HEK293T (cell line): ENCODE results near the gene KIF4A.

Experiments
- CTCF ChIA-PET: fragments of 350-600 bp; formaldehyde crosslinking; extraction: SDS; loops from one replicate; lab custom pipeline; 2021; ENCODE audit warnings: antibody characterized with exemption, inconsistent platforms; lab: Yijun Ruan, JAX
- POLR2A ChIA-PET: fragments of 350-600 bp; formaldehyde crosslinking; extraction: SDS; loops from one replicate; lab custom pipeline; 2020; ENCODE audit warnings: antibody characterized with exemption, inconsistent platforms; lab: Yijun Ruan, JAX
- DNase-seq: peaks from one replicate; pipeline ENCODE4 v3.0.0; 2012; ENCODE audit warnings: mixed read lengths; ENCODE audit errors: extremely low spot score
- ARNT ChIP-seq: fragments of 450-650 bp; IDR thresholded peaks from 2 replicates; pipeline ENCODE4 v1.6.1; 2017; ENCODE audit warnings: mild to moderate bottlenecking
- BHLHE40 ChIP-seq: fragments of 450-650 bp; IDR thresholded peaks from 2 replicates; pipeline ENCODE4 v1.6.1; 2016; ENCODE audit warnings: mild to moderate bottlenecking, moderate library complexity, borderline replicate concordance
- CTBP1 ChIP-seq: fragments of 450-650 bp; IDR thresholded peaks from 2 replicates; pipeline ENCODE4 v1.6.1; 2016; ENCODE audit warnings: borderline replicate concordance
- ELF4 ChIP-seq: fragments of 450-650 bp; IDR thresholded peaks from 2 replicates; pipeline ENCODE4 v1.6.1; 2017; ENCODE audit warnings: antibody characterized with exemption
- FOXA1 ChIP-seq: fragments of 450-650 bp; IDR thresholded peaks from 2 replicates; pipeline ENCODE4 v1.6.1; 2016; ENCODE audit warnings: mild to moderate bottlenecking
- FOXK2 ChIP-seq: fragments of 450-650 bp; IDR thresholded peaks from 2 replicates; pipeline ENCODE4 v1.6.1; 2016; ENCODE audit warnings: mild to moderate bottlenecking
- FOXM1 ChIP-seq: fragments of 450-650 bp; IDR thresholded peaks from 2 replicates; pipeline ENCODE4 v1.6.1; 2017; ENCODE audit warnings: mild to moderate bottlenecking, borderline replicate concordance
- HDGF ChIP-seq: fragments of 450-650 bp; IDR thresholded peaks from 2 replicates; pipeline ENCODE4 v1.6.1; 2017; ENCODE audit warnings: antibody characterized with exemption, borderline replicate concordance
- L3MBTL2 ChIP-seq: fragments of 450-650 bp; conservative IDR thresholded peaks from 2 replicates; pipeline ENCODE4 v1.6.1; 2016; ENCODE audit warnings: mild to moderate bottlenecking
- LEF1 ChIP-seq: fragments of 450-650 bp; IDR thresholded peaks from 2 replicates; pipeline ENCODE4 v1.6.1; 2017; ENCODE audit warnings: mild to moderate bottlenecking, borderline replicate concordance
- NFRKB ChIP-seq: fragments of 450-650 bp; IDR thresholded peaks from 2 replicates; pipeline ENCODE4 v1.6.1; 2016; ENCODE audit warnings: mild to moderate bottlenecking, moderate library complexity
- PKNOX1 ChIP-seq: fragments of 450-650 bp; IDR thresholded peaks from 2 replicates; pipeline ENCODE4 v1.6.1; 2016
- SP1 ChIP-seq: fragments of 450-650 bp; IDR thresholded peaks from 2 replicates; pipeline ENCODE4 v1.6.1; 2017
- SUZ12 ChIP-seq: fragments of 450-650 bp; IDR thresholded peaks from 2 replicates; pipeline ENCODE4 v1.6.1; 2016; ENCODE audit warnings: mild to moderate bottlenecking
- TARDBP ChIP-seq: fragments of 450-650 bp; IDR thresholded peaks from 2 replicates; pipeline ENCODE4 v1.6.1; 2016
- ZNF384 ChIP-seq: fragments of 450-650 bp; IDR thresholded peaks from 2 replicates; pipeline ENCODE4 v1.6.1; 2016

The KIF4A gene

GRCh38 chrX:70405003-70405402 is 115.1 kb downstream of the KIF4A start:
- no peak for TF ChIP-seq L3MBTL2
- no peak for TF ChIP-seq NFRKB
- TF ChIP-seq FOXM1 = no peak
- TF ChIP-seq SP1 = no peak
- TF ChIP-seq SUZ12 = no peak
- no peak for TF ChIP-seq PKNOX1
- no peak for TF ChIP-seq TARDBP
- ChIA-PET POLR2A (no interaction called here), CTCF (no interaction called here)
- DNase-seq = no peak

GRCh38 chrX:70410921-70411320 is 121.0 kb downstream of the KIF4A start:
- ChIA-PET CTCF (no interaction called here), POLR2A (no interaction called here)
- TF ChIP-seq FOXK2 = no peak
- TF ChIP-seq FOXA1 = no peak
- no peak for TF ChIP-seq ARNT
- TF ChIP-seq FOXM1 = no peak
- TF ChIP-seq ELF4 = no peak
- no peak for TF ChIP-seq TARDBP
- no peak for TF ChIP-seq SUZ12
- no peak for TF ChIP-seq SP1
- no peak for TF ChIP-seq NFRKB
- no peak for TF ChIP-seq L3MBTL2
- no peak for TF ChIP-seq HDGF
- no peak for TF ChIP-seq BHLHE40
- no peak for TF ChIP-seq LEF1
- no peak for TF ChIP-seq CTBP1
- DNase-seq = no peak

GRCh38 chrX:70411475-70411874 is 121.6 kb downstream of the KIF4A start:
- DNase-seq = no peak
- POLR2A ChIA-PET = interaction anchor here (0.8 kb wide), 1 partner anchor 22 kb away, joined by 3 read pairs; no protein-coding TSS in a partner anchor
- TF ChIP-seq ARNT = no peak
- no peak for TF ChIP-seq PKNOX1
- no peak for TF ChIP-seq SP1
- no peak for TF ChIP-seq TARDBP
- no peak for TF ChIP-seq ZNF384
- TF ChIP-seq LEF1 = no peak
- TF ChIP-seq NFRKB = no peak
- no peak for TF ChIP-seq ELF4
- TF ChIP-seq CTBP1 = no peak
- no peak for TF ChIP-seq L3MBTL2
- no peak for TF ChIP-seq FOXM1
- no peak for TF ChIP-seq HDGF
- no peak for TF ChIP-seq FOXA1
- TF ChIP-seq SUZ12 = no peak
- no peak for TF ChIP-seq BHLHE40
- CTCF ChIA-PET = no interaction called here

GRCh38 chrX:70421618-70422017 is 131.7 kb downstream of the KIF4A start:
- DNase-seq = no peak
- ChIA-PET CTCF (interaction anchor here (1.0 kb wide), 1 partner anchor 246 kb away, joined by 3 read pairs; no protein-coding TSS in a partner anchor), POLR2A (no interaction called here)
- no peak for TF ChIP-seq ZNF384
- TF ChIP-seq HDGF = no peak
- TF ChIP-seq LEF1 = no peak
- no peak for TF ChIP-seq ARNT
- no peak for TF ChIP-seq TARDBP
- TF ChIP-seq ELF4 = no peak
- no peak for TF ChIP-seq FOXK2
- no peak for TF ChIP-seq NFRKB
- no peak for TF ChIP-seq BHLHE40
- no peak for TF ChIP-seq FOXA1

- ChIA-PET POLR2A (interaction anchor here (3.5 kb wide), 1 partner anchor 11 kb away, joined by 17 read pairs; no protein-coding TSS in a partner anchor), CTCF (interaction anchor here (0.8 to 1.4 kb wide), 5 partner anchors 11 to 245 kb away, joined by 3 to 4 read pairs (median 4); no protein-coding TSS in a partner anchor)
- peak; percentile 28 for DNase-seq
- TF ChIP-seq FOXM1 (no peak), PKNOX1 (no peak), FOXA1 (no peak), LEF1 (no peak), FOXK2 (no peak), HDGF (no peak)
Measured at GRCh38 chrX:70422851-70423341, 133.0 kb downstream of the KIF4A start, which contains the start of gene GDPD2. Gene GDPD2, plus strand, starts transcription at chrX:70423314. Its CDS starts 1,671 bp downstream, at chrX:70424985.

GRCh38 chrX:70423936-70424675 is 134.2 kb downstream of the KIF4A start:
- TF ChIP-seq TARDBP = no peak
- ChIA-PET CTCF (interaction anchor here (1.0 to 1.5 kb wide), 3 partner anchors 9 to 28 kb away, joined by 4 to 5 read pairs (median 4); no protein-coding TSS in a partner anchor), POLR2A (interaction anchor here (3.5 kb wide), 1 partner anchor 9 kb away, joined by 17 read pairs; no protein-coding TSS in a partner anchor)
- DNase-seq = no peak
